ENCODE measurements around the gene ANKIB1.

The ANKIB1 gene

GRCh38 chr7:92296880-92297445 lies 51.2 kb downstream of the ANKIB1 start:
- 97% methylated on average over 3 of the region's 3 CpGs for WGBS
- Histone ChIP-seq H3K4me3 (ENCODE audit: low read length) (no peak overlapping the region), H3K27ac (ENCODE audit: low read depth, low read length) (no peak overlapping the region), H3K4me1 (ENCODE audit: insufficient read depth, low read length) (peaks cover 33% of the 10 kb centered on the region), H3K9me3 (ENCODE audit: insufficient read depth, low read depth, low read length) (no peaks in the 10 kb centered on the region), H3K36me3 (ENCODE audit: insufficient read depth, low read length) (peaks cover 21% of the 10 kb centered on the region), H3K9ac (ENCODE audit: low read depth, low read length) (no peak overlapping the region), H3K27me3 (ENCODE audit: insufficient read depth, low read length) (no peaks in the 10 kb centered on the region)

DNA sequence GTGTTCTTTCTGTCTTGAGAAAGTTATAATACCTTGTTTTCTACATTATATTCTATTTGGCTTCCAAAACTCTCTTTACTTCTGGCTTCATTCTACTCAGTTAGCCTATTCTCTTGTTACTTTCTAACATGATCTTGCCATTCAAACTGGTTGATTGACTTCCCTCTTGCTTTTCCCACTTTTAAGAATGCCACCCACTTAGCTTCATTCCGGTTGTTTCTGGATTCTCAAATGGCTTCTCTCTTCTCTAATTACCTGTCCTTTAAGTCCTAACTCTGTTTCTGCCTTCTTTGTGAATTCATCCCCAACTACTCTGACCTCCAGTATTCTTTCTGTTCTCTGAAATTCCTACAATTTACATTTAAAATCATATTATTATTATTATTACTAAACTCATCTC lies 52.0 kb downstream of the ANKIB1 start:
- Histone ChIP-seq H3K4me3 (ENCODE audit: low read length) (no peak overlapping the region), H3K27me3 (ENCODE audit: insufficient read depth, low read length) (no peaks in the 10 kb centered on the region), H3K9ac (ENCODE audit: low read depth, low read length) (no peak overlapping the region), H3K27ac (ENCODE audit: low read depth, low read length) (no peak overlapping the region), H3K9me3 (ENCODE audit: insufficient read depth, low read depth, low read length) (no peaks in the 10 kb centered on the region), H3K36me3 (ENCODE audit: insufficient read depth, low read length) (peaks cover 24% of the 10 kb centered on the region), H3K4me1 (ENCODE audit: insufficient read depth, low read length) (peaks cover 31% of the 10 kb centered on the region)
- 70% methylated on average over 1 of the region's 1 CpG for WGBS

DNA sequence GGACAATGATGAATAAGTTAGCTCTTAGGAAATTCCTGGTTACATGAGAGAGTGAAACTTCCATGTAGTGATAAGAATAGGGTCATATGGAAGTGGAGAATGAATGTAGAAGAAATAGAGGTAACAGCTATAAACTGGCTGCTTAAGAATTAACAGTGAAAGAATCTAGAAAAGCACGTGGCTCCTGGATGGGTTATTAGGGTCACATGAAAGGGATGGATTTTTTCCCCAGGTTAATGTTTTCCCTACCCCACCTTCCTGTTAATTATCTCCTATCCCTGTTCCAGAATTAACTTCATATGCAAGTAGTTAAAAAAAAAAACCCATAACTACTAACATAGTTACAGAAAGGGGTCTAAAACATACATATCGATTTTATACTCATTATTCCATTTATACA lies 58.0 kb downstream of the ANKIB1 start:
- H3K9ac ChIP-seq (ENCODE audit: low read depth, low read length), result no peak overlapping the region
- no peaks in the 10 kb centered on the region for H3K9me3 ChIP-seq (ENCODE audit: insufficient read depth, low read depth, low read length)
- H3K36me3 ChIP-seq (ENCODE audit: insufficient read depth, low read length), result peaks cover 27% of the 10 kb centered on the region
- no peak overlapping the region for H3K4me3 ChIP-seq (ENCODE audit: low read length)
- H3K4me1 ChIP-seq (ENCODE audit: insufficient read depth, low read length), result no peaks in the 10 kb centered on the region
- WGBS, result 100% methylated on average over 1 of the region's 2 CpGs
- no peaks in the 10 kb centered on the region for H3K27me3 ChIP-seq (ENCODE audit: insufficient read depth, low read length)
- H3K27ac ChIP-seq (ENCODE audit: low read depth, low read length), result no peak overlapping the region

GRCh38 chr7:92304406-92304893 lies 58.7 kb downstream of the ANKIB1 start:
- Histone ChIP-seq H3K27me3 (ENCODE audit: insufficient read depth, low read length) (no peaks in the 10 kb centered on the region), H3K4me1 (ENCODE audit: insufficient read depth, low read length) (no peaks in the 10 kb centered on the region), H3K9ac (ENCODE audit: low read depth, low read length) (no peak overlapping the region), H3K27ac (ENCODE audit: low read depth, low read length) (no peak overlapping the region), H3K9me3 (ENCODE audit: insufficient read depth, low read depth, low read length) (no peaks in the 10 kb centered on the region), H3K36me3 (ENCODE audit: insufficient read depth, low read length) (peaks cover 31% of the 10 kb centered on the region), H3K4me3 (ENCODE audit: low read length) (no peak overlapping the region)
- WGBS, result no CpG with 5 or more reads among the region's 2 CpGs

GRCh38 chr7:92306153-92306552 lies 60.4 kb downstream of the ANKIB1 start:
- H3K9me3 ChIP-seq (ENCODE audit: insufficient read depth, low read depth, low read length), result no peaks in the 10 kb centered on the region
- H3K9ac ChIP-seq (ENCODE audit: low read depth, low read length), result no peak overlapping the region
- WGBS, result 95% methylated on average over 2 of the region's 2 CpGs
- no peaks in the 10 kb centered on the region for H3K4me1 ChIP-seq (ENCODE audit: insufficient read depth, low read length)
- H3K27ac ChIP-seq (ENCODE audit: low read depth, low read length), result no peak overlapping the region
- H3K36me3 ChIP-seq (ENCODE audit: insufficient read depth, low read length), result peaks cover 25% of the 10 kb centered on the region
- H3K27me3 ChIP-seq (ENCODE audit: insufficient read depth, low read length), result no peaks in the 10 kb centered on the region
- no peak overlapping the region for H3K4me3 ChIP-seq (ENCODE audit: low read length)

GRCh38 chr7:92313055-92313454 lies 67.3 kb downstream of the ANKIB1 start:
- H3K9me3 ChIP-seq (ENCODE audit: insufficient read depth, low read depth, low read length), result no peaks in the 10 kb centered on the region
- no peak overlapping the region for H3K27ac ChIP-seq (ENCODE audit: low read depth, low read length)
- H3K4me1 ChIP-seq (ENCODE audit: insufficient read depth, low read length), result no peaks in the 10 kb centered on the region
- WGBS, result 95% methylated on average over 3 of the region's 3 CpGs
- no peak overlapping the region for H3K9ac ChIP-seq (ENCODE audit: low read depth, low read length)
- H3K27me3 ChIP-seq (ENCODE audit: insufficient read depth, low read length), result no peaks in the 10 kb centered on the region
- no peak overlapping the region for H3K4me3 ChIP-seq (ENCODE audit: low read length)
- H3K36me3 ChIP-seq (ENCODE audit: insufficient read depth, low read length), result peaks cover 12% of the 10 kb centered on the region

- peaks cover 13% of the 10 kb centered on the region; the same call in 1 of the 2 replicates for H3K36me3 ChIP-seq (ENCODE audit: insufficient read depth, low read length)
- no peaks in the 10 kb centered on the region for H3K9me3 ChIP-seq (ENCODE audit: insufficient read depth, low read depth, low read length)
- no peaks in the 10 kb centered on the region for H3K4me1 ChIP-seq (ENCODE audit: insufficient read depth, low read length)
- no peaks in the 10 kb centered on the region for H3K27me3 ChIP-seq (ENCODE audit: insufficient read depth, low read length)
- no peak overlapping the region for H3K27ac ChIP-seq (ENCODE audit: low read depth, low read length)
- no peak overlapping the region for H3K4me3 ChIP-seq (ENCODE audit: low read length)
- H3K9ac ChIP-seq (ENCODE audit: low read depth, low read length), result no peak overlapping the region
- 90% methylated on average over 3 of the region's 3 CpGs for WGBS
Measured at GRCh38 chr7:92319243-92319642, 73.5 kb downstream of the ANKIB1 start.

- no peak overlapping the region for H3K4me3 ChIP-seq (ENCODE audit: low read length)
- no peak overlapping the region for H3K27ac ChIP-seq (ENCODE audit: low read depth, low read length)
- WGBS, result 76% methylated on average over 1 of the region's 1 CpG
- no peaks in the 10 kb centered on the region for H3K4me1 ChIP-seq (ENCODE audit: insufficient read depth, low read length)
- no peaks in the 10 kb centered on the region for H3K9me3 ChIP-seq (ENCODE audit: insufficient read depth, low read depth, low read length)
- H3K36me3 ChIP-seq (ENCODE audit: insufficient read depth, low read length), result peaks cover 18% of the 10 kb centered on the region
- H3K9ac ChIP-seq (ENCODE audit: low read depth, low read length), result no peak overlapping the region
- H3K27me3 ChIP-seq (ENCODE audit: insufficient read depth, low read length), result no peaks in the 10 kb centered on the region
Measured at GRCh38 chr7:92325173-92325572, 79.4 kb downstream of the ANKIB1 start.

GRCh38 chr7:92325858-92326257 lies 80.1 kb downstream of the ANKIB1 start:
- Histone ChIP-seq H3K9me3 (ENCODE audit: insufficient read depth, low read depth, low read length) (no peaks in the 10 kb centered on the region), H3K36me3 (ENCODE audit: insufficient read depth, low read length) (peaks cover 18% of the 10 kb centered on the region), H3K4me1 (ENCODE audit: insufficient read depth, low read length) (no peaks in the 10 kb centered on the region), H3K9ac (ENCODE audit: low read depth, low read length) (no peak overlapping the region), H3K4me3 (ENCODE audit: low read length) (no peak overlapping the region), H3K27ac (ENCODE audit: low read depth, low read length) (no peak overlapping the region), H3K27me3 (ENCODE audit: insufficient read depth, low read length) (no peaks in the 10 kb centered on the region)
- 78% methylated on average over 2 of the region's 2 CpGs for WGBS

GRCh38 chr7:92330835-92331438 lies 85.2 kb downstream of the ANKIB1 start:
- peaks cover 3% of the 10 kb centered on the region; the same call in 1 of the 2 replicates for H3K9me3 ChIP-seq (ENCODE audit: insufficient read depth, low read depth, low read length)
- H3K36me3 ChIP-seq (ENCODE audit: insufficient read depth, low read length), result peaks cover 22% of the 10 kb centered on the region
- H3K27ac ChIP-seq (ENCODE audit: low read depth, low read length), result no peak overlapping the region
- no peak overlapping the region for H3K9ac ChIP-seq (ENCODE audit: low read depth, low read length)
- no peaks in the 10 kb centered on the region for H3K27me3 ChIP-seq (ENCODE audit: insufficient read depth, low read length)
- no peak overlapping the region for H3K4me3 ChIP-seq (ENCODE audit: low read length)
- no peaks in the 10 kb centered on the region for H3K4me1 ChIP-seq (ENCODE audit: insufficient read depth, low read length)
- WGBS, result 97% methylated on average over 4 of the region's 4 CpGs

DNA sequence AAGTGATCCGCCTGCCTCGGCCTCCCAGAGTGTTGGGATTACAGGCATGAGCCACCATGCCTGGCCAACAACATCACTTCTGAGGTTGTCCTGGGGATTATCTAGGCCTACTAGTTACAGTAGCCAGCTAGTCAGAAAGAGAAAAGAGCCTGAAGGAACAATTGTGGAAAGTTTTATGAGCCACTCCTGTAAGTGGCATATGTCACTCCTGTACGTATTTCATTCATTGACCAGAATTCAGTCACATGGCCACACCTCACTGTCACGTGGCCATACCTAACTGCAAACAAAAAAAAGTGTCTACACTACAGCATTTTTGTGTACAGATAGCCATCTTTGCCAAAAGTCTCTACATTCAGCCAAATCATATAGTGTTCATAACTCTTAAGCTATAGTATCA lies 85.7 kb downstream of the ANKIB1 start:
- Histone ChIP-seq H3K4me3 (ENCODE audit: low read length) (no peak overlapping the region), H3K36me3 (ENCODE audit: insufficient read depth, low read length) (peaks cover 21% of the 10 kb centered on the region), H3K27ac (ENCODE audit: low read depth, low read length) (no peak overlapping the region), H3K27me3 (ENCODE audit: insufficient read depth, low read length) (no peaks in the 10 kb centered on the region), H3K9me3 (ENCODE audit: insufficient read depth, low read depth, low read length) (peaks cover 3% of the 10 kb centered on the region; the same call in 1 of the 2 replicates), H3K9ac (ENCODE audit: low read depth, low read length) (no peak overlapping the region), H3K4me1 (ENCODE audit: insufficient read depth, low read length) (no peaks in the 10 kb centered on the region)
- WGBS, result 94% methylated on average over 4 of the region's 4 CpGs
